GM19328 (cell line): Measurements from ENCODE around the gene REPIN1.

ENCODE experiments used
- ATAC-seq: cut with Tn5 transposase; IDR thresholded peaks from one replicate; pipeline ENCODE4 v1.9.1; 2021; ENCODE audit warnings: mild to moderate bottlenecking, moderate library complexity; ENCODE audit not compliant: unreplicated experiment

Gene REPIN1

GRCh38 chr7:150420242-150420641, 51.6 kb downstream of the REPIN1 start:
- no peak for ATAC-seq

- peak; percentile 91 for ATAC-seq
Measured at GRCh38 chr7:150420987-150421674, 52.5 kb downstream of the REPIN1 start.

GRCh38 chr7:150421831-150422230, 53.2 kb downstream of the REPIN1 start:
- no peak for ATAC-seq
